CD8-positive, alpha-beta memory T cell (primary cell): Measurements from ENCODE around the gene TULP4. TPM values are rescaled to one million over a fixed set of nuclear protein-coding genes. Genes with fewer than 3 reads are reported as not detected.

Source experiments
- CTCF ChIA-PET: fragments of 350-600 bp; sonication (Branson Sonifier 250); formaldehyde crosslinking; loops from one replicate; lab custom pipeline; 2021; ENCODE audit warnings: antibody characterized with exemption; lab: Charles Lee
- POLR2A ChIA-PET: fragments of 350-600 bp; sonication (Branson Sonifier 250); formaldehyde crosslinking; loops from one replicate; lab custom pipeline; 2021; ENCODE audit warnings: antibody characterized with exemption; lab: Charles Lee
- DNase-seq, 5 donors: peaks; one replicate each; pipeline versions ENCODE4 v3.0.0 to v3.0.0-alpha.2; 2020 to 2022; ENCODE audit warnings: mixed read lengths in 1 of 5
- H3K27ac ChIP-seq: one replicate; pipeline ENCODE4 v1.7.0; 2013; ENCODE audit warnings: low read depth, mild to moderate bottlenecking, low read length, moderate library complexity
- H3K27me3 ChIP-seq: 2 replicates; pipeline ENCODE4 v1.7.0; 2013; ENCODE audit warnings: low read length, mild to moderate bottlenecking; ENCODE audit not compliant: insufficient read depth, poor library complexity, severe bottlenecking
- H3K36me3 ChIP-seq: 2 replicates; pipeline ENCODE4 v1.7.0; 2013; ENCODE audit warnings: mild to moderate bottlenecking, low read length, moderate library complexity; ENCODE audit not compliant: insufficient read depth
- H3K4me1 ChIP-seq: 2 replicates; pipeline ENCODE4 v1.7.0; 2013; ENCODE audit warnings: mild to moderate bottlenecking, low read length, moderate library complexity; ENCODE audit not compliant: insufficient read depth
- H3K4me3 ChIP-seq: 2 replicates; pipeline ENCODE4 v1.7.0; 2013; ENCODE audit warnings: mild to moderate bottlenecking, low read length
- H3K9me3 ChIP-seq: 2 replicates; pipeline ENCODE4 v1.7.0; 2013; ENCODE audit warnings: mild to moderate bottlenecking, low read length
- H3K27ac Mint-ChIP-seq, 8 donors: one replicate each; pipeline ENCODE4 v1.8.0; 2020 to 2021; ENCODE audit warnings: mixed read lengths in 8 of 8, mild to moderate bottlenecking in 6 of 8, inconsistent platforms in 3 of 8, moderate library complexity in 3 of 8
- H3K27me3 Mint-ChIP-seq, 2 donors: one replicate each; pipeline ENCODE4 v1.8.0; 2020 to 2021; ENCODE audit warnings: mixed read lengths in 2 of 2, mild to moderate bottlenecking in 1 of 2, moderate library complexity in 1 of 2
- H3K36me3 Mint-ChIP-seq, 3 donors: one replicate each; pipeline ENCODE4 v1.8.0; 2020 to 2021; ENCODE audit warnings: mixed read lengths in 3 of 3, inconsistent platforms in 1 of 3, mild to moderate bottlenecking in 1 of 3
- H3K4me1 Mint-ChIP-seq, 3 donors: one replicate each; pipeline ENCODE4 v1.8.0; 2020 to 2021; ENCODE audit warnings: mixed read lengths in 3 of 3, inconsistent platforms in 1 of 3, mild to moderate bottlenecking in 1 of 3
- H3K4me3 Mint-ChIP-seq, 7 donors: one replicate each; pipeline ENCODE4 v1.8.0; 2020 to 2021; ENCODE audit warnings: mixed read lengths in 7 of 7, mild to moderate bottlenecking in 6 of 7, moderate library complexity in 4 of 7, inconsistent platforms in 2 of 7
- H3K9me3 Mint-ChIP-seq, 5 donors: one replicate each; pipeline ENCODE4 v1.8.0; 2020 to 2022; ENCODE audit warnings: mixed read lengths in 5 of 5, mild to moderate bottlenecking in 3 of 5, moderate library complexity in 2 of 5, inconsistent platforms in 1 of 5
- polyA plus RNA-seq: library from polyadenylated mRNA; unstranded; fragments of 300-500 nt; fragmentation: Illumina TruSeq; gene quantifications from one replicate; pipeline ENCODE4 v1.2.3, GENCODE V29; 2021
- total RNA-seq, 2 experiments: library from RNA; stranded (reverse); gene quantifications; one replicate each; pipeline ENCODE4 v1.2.3, GENCODE V29; 2021

TULP4 gene
- total and polyA plus RNA-seq, 3 experiments from 2014 or later = 26.9 to 50.1 (median 32.1) TPM

- Mint-ChIP-seq H3K36me3 (peaks cover 0 to 43% (median 8%) of the 10 kb centered on the region in 3 donors), H3K27me3 (no peaks in the 10 kb centered on the region), H3K9me3 (no peaks in the 10 kb centered on the region), H3K27ac (peak overlapping the region in 1 of 8 donors; percentile 6), H3K4me1 (peaks cover 0 to 3% (median 0%) of the 10 kb centered on the region in 3 donors), H3K4me3 (no peak overlapping the region)
- H3K4me1 ChIP-seq = no peaks in the 10 kb centered on the region
- ChIA-PET CTCF (no interaction called here), POLR2A (no interaction called here)
- no peaks in the 10 kb centered on the region for H3K9me3 ChIP-seq
- H3K27ac ChIP-seq = no peak overlapping the region
- no peak for DNase-seq
- H3K4me3 ChIP-seq = no peak overlapping the region
- no peaks in the 10 kb centered on the region for H3K27me3 ChIP-seq
- H3K36me3 ChIP-seq = no peaks in the 10 kb centered on the region
These were observed 126.0 kb downstream of the TULP4 start for GRCh38 chr6:158438226-158438625.

GRCh38 chr6:158439255-158439654 is 127.0 kb downstream of the TULP4 start:
- Histone ChIP-seq H3K9me3 (no peaks in the 10 kb centered on the region), H3K36me3 (no peaks in the 10 kb centered on the region), H3K4me3 (no peak overlapping the region), H3K27ac (no peak overlapping the region), H3K27me3 (no peaks in the 10 kb centered on the region), H3K4me1 (no peaks in the 10 kb centered on the region)
- H3K9me3 Mint-ChIP-seq = no peaks in the 10 kb centered on the region
- no peak for DNase-seq
- H3K4me3 Mint-ChIP-seq = no peak overlapping the region
- POLR2A ChIA-PET = no interaction called here
- no peak overlapping the region for H3K27ac Mint-ChIP-seq
- peaks cover 0 to 3% (median 0%) of the 10 kb centered on the region in 3 donors for H3K4me1 Mint-ChIP-seq
- H3K36me3 Mint-ChIP-seq = peaks cover 0 to 43% (median 12%) of the 10 kb centered on the region in 3 donors
- CTCF ChIA-PET = no interaction called here
- H3K27me3 Mint-ChIP-seq = no peaks in the 10 kb centered on the region

GRCh38 chr6:158441716-158442215 is 129.5 kb downstream of the TULP4 start:
- Histone ChIP-seq H3K4me1 (no peaks in the 10 kb centered on the region), H3K4me3 (no peak overlapping the region), H3K36me3 (no peaks in the 10 kb centered on the region), H3K9me3 (no peaks in the 10 kb centered on the region), H3K27ac (no peak overlapping the region), H3K27me3 (no peaks in the 10 kb centered on the region)
- Mint-ChIP-seq H3K4me3 (no peak overlapping the region), H3K27me3 (no peaks in the 10 kb centered on the region), H3K36me3 (peaks cover 0 to 33% (median 15%) of the 10 kb centered on the region in 3 donors), H3K9me3 (no peaks in the 10 kb centered on the region), H3K4me1 (peaks cover 0 to 4% (median 0%) of the 10 kb centered on the region in 3 donors), H3K27ac (peak overlapping the region in 1 of 8 donors; percentile 15)
- ChIA-PET POLR2A (interaction anchor here (0.6 kb wide), 1 partner anchor 205 kb away, joined by 4 read pairs; no protein-coding TSS in a partner anchor), CTCF (no interaction called here)
- no peak for DNase-seq

GRCh38 chr6:158442306-158442705 is 130.0 kb downstream of the TULP4 start:
- POLR2A ChIA-PET = no interaction called here
- Histone ChIP-seq H3K4me1 (no peaks in the 10 kb centered on the region), H3K27me3 (no peaks in the 10 kb centered on the region), H3K27ac (no peak overlapping the region), H3K4me3 (no peak overlapping the region), H3K36me3 (no peaks in the 10 kb centered on the region), H3K9me3 (no peaks in the 10 kb centered on the region)
- H3K27me3 Mint-ChIP-seq = no peaks in the 10 kb centered on the region
- no peak overlapping the region for H3K27ac Mint-ChIP-seq
- peaks cover 0 to 34% (median 16%) of the 10 kb centered on the region in 3 donors for H3K36me3 Mint-ChIP-seq
- no peaks in the 10 kb centered on the region for H3K9me3 Mint-ChIP-seq
- H3K4me1 Mint-ChIP-seq = peaks cover 0 to 4% (median 0%) of the 10 kb centered on the region in 3 donors
- DNase-seq = no peak
- no peak overlapping the region for H3K4me3 Mint-ChIP-seq
- CTCF ChIA-PET = no interaction called here

- ChIA-PET POLR2A (no interaction called here), CTCF (no interaction called here)
- Histone ChIP-seq H3K9me3 (no peaks in the 10 kb centered on the region), H3K27me3 (no peaks in the 10 kb centered on the region), H3K36me3 (no peaks in the 10 kb centered on the region), H3K27ac (no peak overlapping the region), H3K4me1 (no peaks in the 10 kb centered on the region), H3K4me3 (no peak overlapping the region)
- Mint-ChIP-seq H3K27me3 (no peaks in the 10 kb centered on the region), H3K4me3 (no peak overlapping the region), H3K4me1 (peaks cover 0 to 1% (median 0%) of the 10 kb centered on the region in 3 donors), H3K36me3 (peaks cover 0 to 49% (median 18%) of the 10 kb centered on the region in 3 donors), H3K27ac (no peak overlapping the region), H3K9me3 (no peaks in the 10 kb centered on the region)
- DNase-seq = no peak
These were observed 133.3 kb downstream of the TULP4 start for GRCh38 chr6:158445426-158446085.

- no peaks in the 10 kb centered on the region for H3K4me1 ChIP-seq
- H3K27ac ChIP-seq = no peak overlapping the region
- DNase-seq = no peak
- Mint-ChIP-seq H3K27me3 (no peaks in the 10 kb centered on the region), H3K36me3 (peaks cover 4 to 49% (median 16%) of the 10 kb centered on the region in 3 donors), H3K4me1 (peaks cover 0 to 1% (median 0%) of the 10 kb centered on the region in 3 donors), H3K4me3 (no peak overlapping the region), H3K27ac (no peak overlapping the region), H3K9me3 (no peaks in the 10 kb centered on the region)
- no peaks in the 10 kb centered on the region for H3K27me3 ChIP-seq
- H3K4me3 ChIP-seq = no peak overlapping the region
- H3K9me3 ChIP-seq = no peaks in the 10 kb centered on the region
- POLR2A ChIA-PET = no interaction called here
- H3K36me3 ChIP-seq = peaks cover 9% of the 10 kb centered on the region
- CTCF ChIA-PET = no interaction called here
These were observed 136.6 kb downstream of the TULP4 start for GRCh38 chr6:158448856-158449255.

- Mint-ChIP-seq H3K36me3 (peaks cover 10 to 61% (median 14%) of the 10 kb centered on the region in 3 donors), H3K4me1 (no peaks in the 10 kb centered on the region)
These were observed 139.9 kb downstream of the TULP4 start for GRCh38 chr6:158452191-158452590.

GRCh38 chr6:158457131-158457530 is 144.9 kb downstream of the TULP4 start:
- no peak for DNase-seq
- no peaks in the 10 kb centered on the region for H3K27me3 ChIP-seq
- no peaks in the 10 kb centered on the region for H3K9me3 ChIP-seq
- no peak overlapping the region for H3K4me3 ChIP-seq
- ChIA-PET POLR2A (no interaction called here), CTCF (no interaction called here)
- no peak overlapping the region for H3K27ac Mint-ChIP-seq
- no peak overlapping the region for H3K27ac ChIP-seq
- peaks cover 3% of the 10 kb centered on the region for H3K36me3 ChIP-seq
- H3K9me3 Mint-ChIP-seq = no peaks in the 10 kb centered on the region
- no peaks in the 10 kb centered on the region for H3K4me1 Mint-ChIP-seq
- no peaks in the 10 kb centered on the region for H3K4me1 ChIP-seq
- H3K4me3 Mint-ChIP-seq = no peak overlapping the region
- peaks cover 19 to 71% (median 26%) of the 10 kb centered on the region in 3 donors for H3K36me3 Mint-ChIP-seq
- no peaks in the 10 kb centered on the region for H3K27me3 Mint-ChIP-seq

More at GRCh38 chr6:158452191-158452590, 139.9 kb downstream of the TULP4 start:
- H3K27me3 Mint-ChIP-seq = no peaks in the 10 kb centered on the region
- no peak for DNase-seq
- no peaks in the 10 kb centered on the region for H3K4me1 ChIP-seq
- CTCF ChIA-PET = no interaction called here
- no peak overlapping the region for H3K4me3 ChIP-seq
- H3K9me3 ChIP-seq = no peaks in the 10 kb centered on the region
- H3K27ac Mint-ChIP-seq = no peak overlapping the region
- POLR2A ChIA-PET = no interaction called here
- no peaks in the 10 kb centered on the region for H3K9me3 Mint-ChIP-seq
- peaks cover 9% of the 10 kb centered on the region for H3K36me3 ChIP-seq
- no peak overlapping the region for H3K4me3 Mint-ChIP-seq
- H3K27me3 ChIP-seq = no peaks in the 10 kb centered on the region
- H3K27ac ChIP-seq = no peak overlapping the region
